ENCODE measurements around the gene FTMT. TPM values are rescaled to one million over a fixed set of nuclear protein-coding genes. Genes with fewer than 3 reads are reported as not detected.
"Not testable (repeated sequence)": the region's sequence is repeated elsewhere in the genome, so short reads cannot be mapped to it uniquely, and the experiment has no call there.

The FTMT gene
- not detected for total RNA-seq

GRCh38 chr5:121851643-121852574 lies at the start of gene FTMT:
Gene FTMT (plus strand): TSS chr5:121851882. CDS start chr5:121851964, 82 bp downstream.
- no peak for ATAC-seq
- DNase-seq (ENCODE audit: low spot score) = no peak

GRCh38 chr5:121805251-121805650 lies 46.4 kb upstream of the FTMT start:
- DNase-seq (ENCODE audit: low spot score); ATAC-seq: not testable (repeated sequence)

DNA sequence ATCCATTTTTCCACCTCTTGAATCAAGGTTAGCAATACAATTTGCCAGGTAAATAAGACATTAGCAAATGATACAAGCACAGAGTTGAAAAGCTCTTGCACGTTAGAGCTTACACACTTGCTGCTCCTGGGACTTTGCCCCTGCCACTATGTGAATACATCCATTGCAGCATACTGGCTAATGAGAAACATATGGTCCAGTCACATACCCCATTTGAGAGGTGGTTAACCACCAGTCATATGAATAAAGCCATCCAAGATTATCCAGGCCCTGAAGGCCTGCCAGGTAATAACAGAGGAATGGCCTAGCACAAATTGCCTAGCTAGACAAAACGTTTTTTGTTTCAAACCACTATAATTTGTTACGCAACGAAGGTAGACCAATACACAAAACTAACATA lies 45.8 kb upstream of the FTMT start:
- ATAC-seq = no peak
- DNase-seq (ENCODE audit: low spot score) = no peak

GRCh38 chr5:121816164-121816563 lies 35.5 kb upstream of the FTMT start:
- ATAC-seq (no peak), DNase-seq (ENCODE audit: low spot score) (no peak)

DNA sequence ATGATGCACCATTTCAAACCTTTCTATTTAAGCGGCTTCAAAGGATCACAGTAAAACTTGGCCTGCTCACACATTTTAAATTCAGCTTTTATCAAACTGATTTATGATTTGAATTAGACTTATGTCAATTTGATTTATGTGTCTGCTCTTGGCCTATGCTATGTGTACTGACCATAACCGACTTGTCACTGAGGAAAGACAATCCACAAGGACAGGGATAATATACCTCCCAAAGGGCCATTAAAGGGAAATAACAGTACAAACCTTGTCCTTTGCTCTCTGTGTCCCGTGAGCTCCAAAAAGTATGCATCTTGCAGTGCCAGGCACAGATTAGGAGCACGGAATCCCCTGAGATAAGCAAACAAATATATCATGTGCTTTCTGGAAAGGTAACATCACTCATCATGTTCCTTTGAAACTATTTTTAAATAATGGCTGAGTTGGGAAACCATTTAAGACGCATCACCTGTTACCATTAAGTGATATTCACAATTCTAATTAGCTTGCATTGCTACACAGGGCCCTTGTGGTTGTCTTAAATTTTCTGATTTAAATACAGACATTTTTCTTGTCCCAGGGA lies 31.9 kb upstream of the FTMT start:
- ATAC-seq (no peak), DNase-seq (ENCODE audit: low spot score) (no peak)

GRCh38 chr5:121833617-121834016 lies 18.1 kb upstream of the FTMT start:
- no peak for DNase-seq (ENCODE audit: low spot score)
- no peak for ATAC-seq

DNA sequence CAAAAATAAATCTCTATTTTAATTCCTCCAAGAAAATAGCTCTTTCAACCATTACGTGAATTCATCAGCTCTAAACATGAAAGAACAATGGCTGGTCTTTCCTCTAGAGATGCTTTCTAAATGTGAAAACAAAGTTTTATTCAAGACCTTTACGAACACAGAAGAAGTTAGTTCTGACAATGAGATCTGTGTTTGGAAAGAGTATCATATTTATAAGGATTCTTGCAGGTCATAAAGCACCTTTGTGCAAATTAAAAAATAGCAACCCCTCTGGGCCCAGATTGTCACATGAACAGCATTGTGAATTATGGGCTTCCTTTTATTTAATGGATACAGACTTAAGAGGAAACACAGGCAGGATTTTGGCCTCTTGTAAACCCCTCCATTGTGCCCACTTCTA lies 17.7 kb upstream of the FTMT start:
- ATAC-seq (no peak), DNase-seq (ENCODE audit: low spot score) (no peak)

GRCh38 chr5:121841892-121842291 lies 9.8 kb upstream of the FTMT start:
- ATAC-seq (no peak), DNase-seq (ENCODE audit: low spot score) (no peak)

DNA sequence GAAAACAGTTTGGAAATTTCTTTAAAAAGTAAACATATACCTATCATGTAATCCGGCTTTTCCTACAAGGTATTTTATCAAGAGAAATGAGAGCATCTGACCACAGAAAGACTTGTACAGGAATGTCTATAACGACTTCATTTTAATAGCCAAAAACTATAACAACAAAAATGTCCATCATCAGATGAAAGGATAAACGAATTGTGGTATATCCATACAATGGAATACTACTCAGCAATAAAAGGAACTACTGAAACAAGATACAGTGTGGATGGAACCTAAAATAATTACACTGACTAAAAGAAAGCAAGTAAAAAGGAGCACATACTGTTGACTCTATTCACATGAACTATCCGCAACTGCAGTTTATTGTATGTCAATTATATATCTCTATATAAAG lies 1.4 kb upstream of the FTMT start:
- DNase-seq (ENCODE audit: low spot score) = no peak
- ATAC-seq = no peak

DNA sequence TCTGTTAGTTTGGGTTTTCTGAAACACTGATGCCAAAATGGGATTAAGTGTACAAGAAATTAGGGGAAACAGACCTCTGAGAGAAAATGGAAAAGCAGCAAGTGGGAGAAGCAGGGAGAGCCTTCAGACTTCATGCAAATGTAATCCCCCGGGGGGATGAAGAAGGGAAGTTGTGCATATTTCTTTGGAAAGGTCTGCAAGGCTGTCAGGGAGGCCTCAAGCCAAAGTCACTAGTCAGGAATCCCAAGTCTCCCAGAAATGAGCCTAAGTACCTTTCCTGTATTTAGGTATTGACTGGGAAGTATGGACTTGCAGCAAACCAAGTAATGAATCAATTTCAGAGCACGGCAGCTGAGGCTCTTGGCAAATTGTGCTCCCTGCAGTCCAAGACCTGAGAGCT lies 2.2 kb downstream of the FTMT start:
- DNase-seq (ENCODE audit: low spot score) = no peak
- no peak for ATAC-seq

DNA sequence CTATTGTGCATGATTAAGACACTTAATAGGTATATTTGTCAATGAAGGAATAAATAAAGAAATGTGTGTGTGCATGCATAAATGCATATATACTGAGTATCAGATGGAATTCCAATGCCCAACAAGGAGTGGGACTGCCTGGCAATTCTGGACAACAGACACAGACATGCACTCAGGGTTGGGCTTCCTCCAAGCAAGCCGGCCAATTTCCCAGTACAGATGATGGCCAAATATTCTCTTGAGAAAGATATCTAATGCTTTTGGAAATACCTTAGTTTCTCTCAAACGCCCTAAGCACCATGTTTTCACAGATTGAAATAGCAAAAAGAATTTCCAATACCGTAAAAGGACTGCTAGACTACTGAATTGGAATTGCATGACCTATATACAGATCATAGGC lies 11.1 kb downstream of the FTMT start:
- no peak for DNase-seq (ENCODE audit: low spot score)
- ATAC-seq = no peak

DNA sequence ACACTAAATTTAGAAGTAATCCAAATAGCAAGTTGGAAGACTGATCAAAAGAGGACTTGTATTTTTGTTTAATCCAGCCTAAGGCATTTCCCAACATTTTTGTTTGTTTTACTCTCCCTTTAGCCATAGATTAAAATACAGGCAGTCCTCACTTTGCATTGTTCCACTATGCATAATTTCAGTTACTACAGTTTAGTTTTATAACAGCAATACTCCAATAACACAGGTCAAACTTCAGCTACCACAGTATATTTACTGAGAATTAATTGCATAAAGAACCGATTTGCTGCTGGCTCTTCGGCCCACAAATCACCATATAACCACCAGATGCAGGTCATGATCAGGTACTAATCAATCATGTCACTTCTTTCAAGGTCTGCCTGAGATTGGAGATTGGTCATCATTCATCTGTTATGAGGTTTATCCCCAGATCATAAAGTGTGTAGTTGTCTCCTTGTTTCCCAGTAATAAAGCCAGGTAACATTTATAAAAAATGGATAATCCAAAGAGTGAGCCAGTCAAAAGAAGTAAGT lies 12.1 kb downstream of the FTMT start:
- no peak for ATAC-seq
- no peak for DNase-seq (ENCODE audit: low spot score)

DNA sequence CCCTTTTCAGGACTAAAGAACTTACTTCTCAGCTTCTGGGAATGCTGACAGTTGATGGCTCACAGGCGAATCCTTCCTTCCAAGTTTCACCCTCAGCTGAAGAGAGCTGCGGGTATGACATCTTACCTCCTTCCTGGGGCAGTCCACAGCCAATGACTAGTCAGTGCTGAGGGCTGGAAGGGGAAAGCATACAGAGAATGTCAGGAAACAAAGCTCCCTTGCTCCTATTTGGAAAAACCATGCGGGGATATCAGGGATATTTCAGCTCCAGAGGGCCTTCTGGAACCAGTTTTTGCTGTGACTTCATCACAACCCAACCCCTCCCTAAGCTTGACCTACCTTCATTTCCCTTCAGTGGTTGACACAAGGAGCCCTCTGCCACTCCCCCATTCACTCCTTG lies 15.7 kb downstream of the FTMT start:
- DNase-seq (ENCODE audit: low spot score) = no peak
- no peak for ATAC-seq

DNA sequence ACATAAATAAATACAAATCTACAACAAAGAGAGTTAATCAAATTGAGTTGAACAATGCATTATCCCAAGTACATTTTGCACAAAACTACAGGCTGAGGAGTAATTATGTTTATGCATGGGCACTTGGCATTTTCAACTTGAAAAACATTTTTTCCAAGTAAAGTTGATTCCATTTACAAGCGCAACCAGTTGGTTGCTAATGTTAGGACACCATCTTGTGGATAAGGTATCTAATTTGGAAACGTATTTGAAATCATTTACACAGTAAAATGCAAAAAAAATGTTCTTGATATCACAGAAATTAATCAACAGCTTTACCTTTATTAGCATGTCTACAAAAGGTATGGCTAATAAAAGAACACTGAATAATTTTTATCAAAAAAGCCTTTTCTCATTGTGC lies 18.8 kb downstream of the FTMT start:
- no peak for DNase-seq (ENCODE audit: low spot score)
- no peak for ATAC-seq

DNA sequence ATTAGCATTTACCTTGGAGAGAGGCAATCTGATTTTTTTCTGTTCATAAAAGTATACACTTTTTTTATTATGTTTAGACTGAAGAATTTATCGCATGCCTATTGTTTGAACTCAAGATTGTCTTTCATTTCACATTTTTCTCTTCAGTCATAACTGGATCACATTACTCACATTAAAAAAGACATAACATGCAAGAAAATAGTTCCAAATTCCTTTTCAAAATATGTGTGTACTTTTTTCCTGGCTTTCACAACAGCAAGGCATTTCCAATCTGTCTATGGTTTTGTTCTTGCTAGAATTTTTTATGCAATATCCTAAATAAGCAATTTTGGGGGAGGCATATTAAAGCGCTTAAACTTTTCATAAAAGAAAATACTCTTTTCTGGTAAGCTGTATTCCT lies 21.2 kb downstream of the FTMT start:
- DNase-seq (ENCODE audit: low spot score) (no peak), ATAC-seq (no peak)

DNA sequence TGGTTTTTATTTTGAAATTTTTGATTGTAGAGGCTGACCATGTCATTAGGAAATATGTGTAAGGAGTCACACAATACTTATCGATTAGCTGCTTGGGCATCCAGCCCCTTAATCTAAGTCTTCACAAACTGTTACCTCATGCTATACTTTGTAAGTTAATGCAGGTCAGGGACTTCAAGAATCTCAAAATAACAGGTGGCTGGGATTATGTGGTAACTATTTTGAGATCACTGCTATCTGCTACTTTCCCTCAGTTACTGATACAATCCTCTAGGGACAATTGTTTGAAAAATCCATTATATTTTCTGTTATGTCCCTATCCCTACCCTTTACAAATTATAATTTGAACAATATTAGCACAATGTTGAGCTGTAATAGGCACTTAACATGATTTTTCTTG lies 21.7 kb downstream of the FTMT start:
- no peak for DNase-seq (ENCODE audit: low spot score)
- no peak for ATAC-seq

DNA sequence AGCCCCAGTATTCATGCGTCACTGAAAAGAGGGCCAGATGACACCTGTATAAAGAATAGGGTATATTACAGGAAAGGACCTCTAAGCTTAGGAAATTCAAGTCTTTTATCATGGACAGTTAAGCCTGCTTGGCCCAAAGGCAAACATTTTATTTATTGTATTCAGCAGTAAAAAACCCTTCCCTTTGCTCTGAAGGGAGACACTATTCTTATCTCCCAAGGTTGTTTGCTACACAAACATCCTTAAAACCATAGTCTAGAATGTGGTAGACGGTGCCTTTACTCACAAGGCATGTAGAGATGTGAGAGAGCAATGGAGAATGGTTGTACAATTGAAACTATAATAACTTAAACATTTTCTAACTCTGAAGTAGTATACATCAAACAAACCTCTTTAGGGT lies 33.9 kb downstream of the FTMT start:
- DNase-seq (ENCODE audit: low spot score) (no peak), ATAC-seq (no peak)

GRCh38 chr5:121887727-121888126 lies 36.0 kb downstream of the FTMT start:
- ATAC-seq (no peak), DNase-seq (ENCODE audit: low spot score) (no peak)

GRCh38 chr5:121890297-121890858 lies 38.7 kb downstream of the FTMT start:
- no peak for DNase-seq (ENCODE audit: low spot score)
- no peak for ATAC-seq

GRCh38 chr5:121897341-121897740 lies 45.7 kb downstream of the FTMT start:
- DNase-seq (ENCODE audit: low spot score) = no peak
- no peak for ATAC-seq

GRCh38 chr5:121899346-121899745 lies 47.7 kb downstream of the FTMT start:
- ATAC-seq = no peak
- no peak for DNase-seq (ENCODE audit: low spot score)

Data from left lobe of liver (tissue), 2 donors.